Hepatocyte (in vitro differentiated cells): ENCODE measurements around the gene PPP2R2C. TPM values are rescaled to one million over a fixed set of nuclear protein-coding genes. Genes with fewer than 3 reads are reported as not detected.

ENCODE experiments used
- DNase-seq: peaks from one replicate; pipeline ENCODE4 v3.0.0-alpha.2; 2016; ENCODE audit warnings: low spot score
- H2AFZ ChIP-seq: fragments of 200-600 bp; sonication (generic); 2 replicates; pipeline ENCODE4 v1.6.0; 2016; ENCODE audit warnings: antibody characterized with exemption, mild to moderate bottlenecking
- H3K27ac ChIP-seq: fragments of 200-600 bp; sonication (generic); 2 replicates; pipeline ENCODE4 v1.5.1; 2016; ENCODE audit warnings: mild to moderate bottlenecking
- H3K27me3 ChIP-seq: fragments of 200-600 bp; sonication (generic); 2 replicates; pipeline ENCODE4 v1.6.1; 2016
- H3K36me3 ChIP-seq: fragments of 200-600 bp; sonication (generic); replicated peaks from 2 replicates; pipeline ENCODE4 v1.5.1; 2016; ENCODE audit warnings: low read depth; ENCODE audit not compliant: insufficient read depth
- H3K4me1 ChIP-seq: fragments of 200-600 bp; sonication (generic); 2 replicates; pipeline ENCODE4 v1.5.1; 2016; ENCODE audit warnings: mild to moderate bottlenecking, moderate library complexity; ENCODE audit not compliant: insufficient read depth
- H3K4me2 ChIP-seq: fragments of 200-600 bp; sonication (generic); 2 replicates; pipeline ENCODE4 v1.6.0; 2016
- H3K4me3 ChIP-seq: fragments of 200-600 bp; sonication (generic); 2 replicates; pipeline ENCODE4 v1.5.1; 2016; ENCODE audit warnings: mild to moderate bottlenecking
- H3K79me2 ChIP-seq: fragments of 200-600 bp; sonication (generic); 2 replicates; pipeline ENCODE4 v1.6.0; 2017; ENCODE audit warnings: mild to moderate bottlenecking
- H3K9me2 ChIP-seq: fragments of 200-600 bp; sonication (generic); replicated peaks from 2 replicates; pipeline ENCODE4 v1.6.0; 2017; ENCODE audit warnings: mild to moderate bottlenecking; ENCODE audit not compliant: insufficient read depth
- H3K9me3 ChIP-seq: fragments of 200-600 bp; sonication (generic); 2 replicates; pipeline ENCODE4 v1.5.1; 2016; ENCODE audit warnings: low read depth, mild to moderate bottlenecking
- H4K20me1 ChIP-seq: fragments of 200-600 bp; sonication (generic); 2 replicates; pipeline ENCODE4 v1.6.0; 2016; ENCODE audit warnings: mild to moderate bottlenecking; ENCODE audit not compliant: insufficient read depth, poor library complexity, severe bottlenecking
- CTCF ChIP-seq: fragments of 200-600 bp; sonication (generic); IDR thresholded peaks from 2 replicates; pipeline ENCODE4 v1.5.1; 2016; ENCODE audit warnings: antibody characterized with exemption, mild to moderate bottlenecking; ENCODE audit not compliant: poor library complexity
- EZH2 ChIP-seq: fragments of 200-600 bp; sonication (generic); IDR thresholded peaks from 2 replicates; pipeline ENCODE4 v1.6.1; 2016; ENCODE audit warnings: antibody characterized with exemption, mild to moderate bottlenecking, borderline replicate concordance
- EZH2phosphoT487 ChIP-seq: fragments of 200-600 bp; sonication (generic); IDR thresholded peaks from one replicate; pipeline ENCODE4 v1.6.1; 2018; ENCODE audit warnings: antibody characterized with exemption, mild to moderate bottlenecking, low read depth, moderate library complexity; ENCODE audit not compliant: unreplicated experiment, severe bottlenecking
- WGBS: methylation state at CpG from one replicate; pipeline ENCODE4 v1.1.6; 2016; ENCODE audit warnings: low lambda C conversion rate; ENCODE audit errors: missing lambda C conversion rate; 5-methylcytosine and 5-hydroxymethylcytosine counted together
- polyA plus RNA-seq: library from polyadenylated mRNA; unstranded; fragments of >200 nt; fragmentation: Nextera tagmentation; extraction: Ambion mirVana; gene quantifications from 2 replicates; pipeline ENCODE4 v1.2.1, GENCODE V29; 2016
- total RNA-seq: library from RNA; depleted of rRNA; stranded (reverse); fragments of >200 nt; gene quantifications from 2 replicates; pipeline ENCODE4 v1.2.3, GENCODE V29; 2014

PPP2R2C gene
- total and polyA plus RNA-seq, 2 experiments from 2014 or later = 0.35 to 0.67 TPM

GRCh38 chr4:6420036-6420435, 52.4 kb downstream of the PPP2R2C start:
- Histone ChIP-seq H3K4me1 (no peaks in the 10 kb centered on the region), H3K4me2 (no peak overlapping the region), H3K9me3 (no peaks in the 10 kb centered on the region), H3K9me2 (no peaks in the 10 kb centered on the region), H2AFZ (no peak overlapping the region), H3K27ac (no peak overlapping the region), H3K36me3 (no peaks in the 10 kb centered on the region), H3K27me3 (no peaks in the 10 kb centered on the region), H4K20me1 (no peaks in the 10 kb centered on the region), H3K79me2 (no peaks in the 10 kb centered on the region), H3K4me3 (no peak overlapping the region)
- no peak for TF ChIP-seq EZH2
- TF ChIP-seq EZH2phosphoT487 = no peak
- no peak for TF ChIP-seq CTCF
- no peak for DNase-seq
- 96% methylated on average over 7 of the region's 7 CpGs for WGBS

DNA sequence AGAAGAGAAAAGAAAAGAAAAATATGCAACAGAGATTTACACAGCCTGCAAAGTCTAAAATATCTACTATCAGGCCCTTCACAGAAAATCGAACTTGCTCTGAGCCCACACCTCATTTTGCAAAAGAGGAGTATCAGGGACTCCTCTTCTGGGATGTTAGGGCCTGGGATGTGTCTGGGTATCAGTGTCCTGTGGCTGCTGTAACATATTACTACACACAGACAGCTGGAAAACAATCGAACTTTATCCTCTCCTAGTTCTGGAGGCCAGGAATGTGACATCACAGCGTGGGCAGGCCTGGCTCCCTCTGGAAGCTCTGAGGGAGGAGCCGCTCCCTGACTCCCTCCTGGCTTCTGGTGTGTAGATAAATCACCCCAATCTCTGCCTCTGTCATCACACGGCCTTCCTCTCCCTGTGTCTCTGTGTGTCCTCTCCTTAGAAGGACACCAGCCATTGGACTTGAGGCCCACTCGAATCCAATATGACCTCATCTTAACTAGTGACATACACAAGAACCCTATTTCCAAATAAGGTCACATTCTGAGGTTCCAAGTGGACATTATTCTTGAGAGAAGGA, 52.9 kb downstream of the PPP2R2C start:
- Histone ChIP-seq H2AFZ (no peak overlapping the region), H3K36me3 (no peaks in the 10 kb centered on the region), H3K9me2 (no peaks in the 10 kb centered on the region), H3K79me2 (no peaks in the 10 kb centered on the region), H3K4me1 (no peaks in the 10 kb centered on the region), H3K27me3 (no peaks in the 10 kb centered on the region), H3K9me3 (no peaks in the 10 kb centered on the region), H3K27ac (no peak overlapping the region), H3K4me2 (no peak overlapping the region), H3K4me3 (no peak overlapping the region), H4K20me1 (no peaks in the 10 kb centered on the region)
- no peak for DNase-seq
- 54% methylated on average over 6 of the region's 6 CpGs for WGBS
- TF ChIP-seq EZH2 = no peak
- no peak for TF ChIP-seq CTCF
- TF ChIP-seq EZH2phosphoT487 = no peak

DNA sequence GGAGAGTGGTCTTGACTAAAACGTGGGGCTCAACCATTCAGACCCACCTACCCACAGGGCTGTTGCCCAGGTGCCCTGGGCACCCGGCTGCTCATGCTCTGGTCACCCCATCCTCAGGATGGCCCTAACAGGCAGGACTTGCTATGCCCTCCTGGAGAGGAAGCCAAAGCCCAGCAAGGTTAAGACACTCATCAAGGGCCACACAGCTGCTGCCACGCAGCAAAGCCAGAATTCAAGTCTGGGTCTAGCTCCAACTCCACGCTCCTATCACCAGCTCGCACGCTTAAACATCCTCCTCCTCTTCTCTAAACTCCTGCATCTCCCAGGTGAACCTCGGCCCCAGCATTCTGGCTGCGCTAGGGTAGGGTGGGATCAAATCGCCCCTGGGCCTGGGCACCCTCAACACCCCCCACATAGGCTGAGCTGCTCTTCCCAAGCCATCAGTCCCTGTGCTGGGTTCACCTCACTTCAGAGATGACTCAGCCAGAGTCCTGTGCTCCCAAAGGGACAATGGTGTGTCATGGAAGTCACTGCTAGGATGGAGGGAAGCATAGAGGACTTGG, 54.1 kb downstream of the PPP2R2C start:
- no peaks in the 10 kb centered on the region for H3K79me2 ChIP-seq
- WGBS = 96% methylated on average over 9 of the region's 9 CpGs

More for the DNA sequence above, 54.1 kb downstream of the PPP2R2C start:
- Histone ChIP-seq H3K9me2 (no peaks in the 10 kb centered on the region), H3K4me2 (no peak overlapping the region), H3K9me3 (no peaks in the 10 kb centered on the region), H3K4me1 (no peaks in the 10 kb centered on the region), H2AFZ (no peak overlapping the region), H3K27ac (no peak overlapping the region), H3K27me3 (no peaks in the 10 kb centered on the region), H3K4me3 (no peak overlapping the region), H3K36me3 (no peaks in the 10 kb centered on the region), H4K20me1 (no peaks in the 10 kb centered on the region)
- DNase-seq = no peak
- TF ChIP-seq EZH2phosphoT487 (no peak), CTCF (no peak), EZH2 (no peak)
